ENCODE results near the gene COX7A2. TPM values are rescaled to one million over a fixed set of nuclear protein-coding genes. Genes with fewer than 3 reads are reported as not detected.

The COX7A2 gene
- total RNA-seq, 2 experiments from 2014 or later: 358 to 367 TPM

DNA sequence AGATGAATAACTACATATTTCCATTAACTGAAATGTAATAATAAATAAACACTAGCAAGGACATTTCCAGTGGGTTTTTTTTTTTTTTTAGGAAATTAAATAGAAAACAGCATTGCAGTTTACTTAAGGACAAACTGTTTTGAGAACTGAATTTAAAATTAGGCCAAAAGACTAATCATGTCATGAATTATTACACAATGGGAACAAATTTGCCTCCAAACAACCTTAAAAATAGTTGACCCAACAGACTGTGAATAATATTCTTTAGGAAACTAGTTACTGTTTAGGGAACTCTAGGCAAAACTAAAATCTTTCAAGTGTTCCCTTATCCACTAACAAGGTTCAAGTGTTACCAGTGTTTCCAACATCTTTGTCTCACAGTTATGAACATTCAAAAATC lies 21.3 kb downstream of the COX7A2 start:
- Mint-ChIP-seq H3K4me3 (no peak overlapping the region), H3K9me3 (no peaks in the 10 kb centered on the region), H3K27me3 (peaks cover 21% of the 10 kb centered on the region), H3K36me3 (no peaks in the 10 kb centered on the region), H3K4me1 (peaks cover 4% of the 10 kb centered on the region), H3K27ac (no peak overlapping the region)
- ATAC-seq (ENCODE audit: low read depth): no peak
- POLR2A ChIA-PET: no interaction called here
- DNase-seq: no peak

GRCh38 chr6:75221116-75221515 lies 22.5 kb downstream of the COX7A2 start:
- no peak overlapping the region for H3K4me3 Mint-ChIP-seq
- POLR2A ChIA-PET: no interaction called here

GRCh38 chr6:75220357-75220756 lies 23.2 kb downstream of the COX7A2 start:
- Mint-ChIP-seq H3K36me3 (no peaks in the 10 kb centered on the region), H3K27ac (no peak overlapping the region), H3K9me3 (no peaks in the 10 kb centered on the region), H3K4me1 (no peaks in the 10 kb centered on the region), H3K27me3 (peaks cover 24% of the 10 kb centered on the region), H3K4me3 (no peak overlapping the region)
- POLR2A ChIA-PET: no interaction called here
- DNase-seq: no peak
- ATAC-seq (ENCODE audit: low read depth): no peak

More at GRCh38 chr6:75221116-75221515, 22.5 kb downstream of the COX7A2 start:
- Mint-ChIP-seq H3K4me1 (peaks cover 2% of the 10 kb centered on the region), H3K36me3 (no peaks in the 10 kb centered on the region), H3K27ac (no peak overlapping the region), H3K27me3 (peaks cover 24% of the 10 kb centered on the region), H3K9me3 (no peaks in the 10 kb centered on the region)
- no peak for DNase-seq
- ATAC-seq (ENCODE audit: low read depth): no peak

GRCh38 chr6:75219263-75219662 lies 24.3 kb downstream of the COX7A2 start:
- DNase-seq: no peak
- H3K27me3 Mint-ChIP-seq: peaks cover 22% of the 10 kb centered on the region
- H3K36me3 Mint-ChIP-seq: no peaks in the 10 kb centered on the region
- ATAC-seq (ENCODE audit: low read depth): no peak
- no peak overlapping the region for H3K4me3 Mint-ChIP-seq
- H3K4me1 Mint-ChIP-seq: no peaks in the 10 kb centered on the region
- H3K27ac Mint-ChIP-seq: no peak overlapping the region
- no peaks in the 10 kb centered on the region for H3K9me3 Mint-ChIP-seq
- POLR2A ChIA-PET: no interaction called here

DNA sequence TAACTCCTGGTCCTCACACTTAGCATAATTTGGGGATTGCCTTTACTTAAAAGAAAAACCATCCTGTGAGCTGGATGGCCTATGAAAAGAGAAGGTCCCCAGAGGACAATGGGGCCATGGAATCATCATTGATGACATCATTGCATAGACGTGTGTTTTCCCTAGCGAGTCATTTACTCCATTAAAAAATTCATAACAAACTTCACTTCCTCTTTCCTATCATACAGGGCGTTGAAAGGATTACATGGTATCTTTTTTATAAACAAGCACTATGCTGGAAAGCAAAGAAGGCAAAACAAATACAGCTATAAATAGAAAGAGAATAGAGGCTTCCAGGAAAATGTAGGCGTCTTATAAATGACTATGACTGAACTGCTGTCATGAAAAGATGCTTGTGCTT lies 26.4 kb downstream of the COX7A2 start:
- Mint-ChIP-seq H3K36me3 (no peaks in the 10 kb centered on the region), H3K27me3 (peaks cover 23% of the 10 kb centered on the region), H3K27ac (no peak overlapping the region), H3K9me3 (no peaks in the 10 kb centered on the region), H3K4me1 (no peaks in the 10 kb centered on the region), H3K4me3 (no peak overlapping the region)
- no peak for DNase-seq
- POLR2A ChIA-PET: no interaction called here
- ATAC-seq (ENCODE audit: low read depth): no peak

DNA sequence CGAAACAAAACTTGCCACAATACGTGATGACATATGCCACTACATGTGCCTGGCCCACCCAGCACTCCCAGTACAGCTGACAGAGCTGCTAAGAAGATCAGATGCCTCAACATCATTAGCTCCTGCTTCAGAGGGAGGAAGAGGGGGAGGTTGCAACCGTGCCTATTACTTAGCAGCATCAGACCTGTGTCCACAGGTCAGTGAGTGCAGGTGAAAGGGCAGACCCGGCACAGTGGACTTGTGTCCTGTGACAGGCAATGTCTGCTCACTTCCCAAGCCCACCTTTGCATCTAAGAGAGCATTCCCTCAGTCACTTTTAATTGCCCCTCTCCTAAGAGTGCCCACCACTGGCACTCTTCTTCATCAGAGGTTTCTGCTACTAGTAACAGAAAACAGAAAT lies 28.3 kb downstream of the COX7A2 start:
- POLR2A ChIA-PET: no interaction called here
- H3K4me3 Mint-ChIP-seq: no peak overlapping the region
- no peak for ATAC-seq (ENCODE audit: low read depth)
- no peaks in the 10 kb centered on the region for H3K9me3 Mint-ChIP-seq
- peaks cover 25% of the 10 kb centered on the region for H3K27me3 Mint-ChIP-seq
- H3K36me3 Mint-ChIP-seq: no peaks in the 10 kb centered on the region
- H3K4me1 Mint-ChIP-seq: no peaks in the 10 kb centered on the region
- H3K27ac Mint-ChIP-seq: no peak overlapping the region
- no peak for DNase-seq

DNA sequence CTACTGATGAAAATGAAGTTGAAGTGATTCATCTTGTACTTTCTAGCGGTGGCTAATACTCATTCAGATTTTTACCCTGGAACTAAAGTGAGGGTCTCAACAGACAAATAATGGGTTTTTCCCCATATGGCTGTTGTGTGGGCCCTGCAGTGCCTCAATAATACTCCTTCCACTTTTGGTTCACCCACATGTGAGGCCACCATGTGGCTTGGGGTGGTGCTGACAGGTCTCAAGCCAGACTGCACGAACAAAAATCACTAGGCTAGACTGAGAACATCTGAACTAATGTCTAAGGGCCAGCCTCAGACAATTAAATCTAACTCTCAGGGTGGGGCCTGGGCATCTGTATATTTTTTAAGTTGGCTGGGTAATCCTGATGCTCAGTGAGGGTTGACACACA lies 29.9 kb downstream of the COX7A2 start:
- ATAC-seq (ENCODE audit: low read depth): no peak
- no peaks in the 10 kb centered on the region for H3K36me3 Mint-ChIP-seq

GRCh38 chr6:75213112-75213511 lies 30.5 kb downstream of the COX7A2 start:
- Mint-ChIP-seq H3K27me3 (peaks cover 30% of the 10 kb centered on the region), H3K4me1 (peaks cover 8% of the 10 kb centered on the region), H3K4me3 (no peak overlapping the region), H3K36me3 (peaks cover under 1% of the 10 kb centered on the region), H3K9me3 (no peaks in the 10 kb centered on the region), H3K27ac (no peak overlapping the region)
- POLR2A ChIA-PET: no interaction called here
- DNase-seq (no peak), ATAC-seq (ENCODE audit: low read depth) (no peak)

More for the DNA sequence above, 29.9 kb downstream of the COX7A2 start:
- POLR2A ChIA-PET: no interaction called here
- no peaks in the 10 kb centered on the region for H3K9me3 Mint-ChIP-seq
- H3K27ac Mint-ChIP-seq: no peak overlapping the region
- peaks cover 5% of the 10 kb centered on the region for H3K4me1 Mint-ChIP-seq
- DNase-seq: no peak
- H3K4me3 Mint-ChIP-seq: no peak overlapping the region
- H3K27me3 Mint-ChIP-seq: peaks cover 26% of the 10 kb centered on the region

GRCh38 chr6:75211920-75212590 lies 31.5 kb downstream of the COX7A2 start:
- no peak overlapping the region for H3K4me3 Mint-ChIP-seq
- no peaks in the 10 kb centered on the region for H3K9me3 Mint-ChIP-seq
- POLR2A ChIA-PET: no interaction called here
- H3K36me3 Mint-ChIP-seq: peaks cover 1% of the 10 kb centered on the region
- H3K27ac Mint-ChIP-seq: no peak overlapping the region
- DNase-seq: no peak
- peaks cover 18% of the 10 kb centered on the region for H3K4me1 Mint-ChIP-seq
- peaks cover 33% of the 10 kb centered on the region for H3K27me3 Mint-ChIP-seq
- ATAC-seq (ENCODE audit: low read depth): no peak

GRCh38 chr6:75210885-75211739 lies 32.5 kb downstream of the COX7A2 start:
- POLR2A ChIA-PET: no interaction called here
- no peak overlapping the region for H3K4me3 Mint-ChIP-seq
- DNase-seq (no peak), ATAC-seq (ENCODE audit: low read depth) (no peak)
- H3K9me3 Mint-ChIP-seq: no peaks in the 10 kb centered on the region
- no peak overlapping the region for H3K27ac Mint-ChIP-seq
- H3K4me1 Mint-ChIP-seq: peaks cover 26% of the 10 kb centered on the region
- peaks cover 1% of the 10 kb centered on the region for H3K36me3 Mint-ChIP-seq
- H3K27me3 Mint-ChIP-seq: peaks cover 42% of the 10 kb centered on the region

- ATAC-seq (ENCODE audit: low read depth) (no peak), DNase-seq (no peak)
- Mint-ChIP-seq H3K27me3 (peaks cover 60% of the 10 kb centered on the region), H3K36me3 (peaks cover 1% of the 10 kb centered on the region), H3K4me1 (peaks cover 40% of the 10 kb centered on the region), H3K9me3 (no peaks in the 10 kb centered on the region), H3K27ac (no peak overlapping the region), H3K4me3 (peak overlapping the region; percentile 57)
- POLR2A ChIA-PET: no interaction called here
These were observed 34.3 kb downstream of the COX7A2 start for GRCh38 chr6:75209184-75209723.

DNA sequence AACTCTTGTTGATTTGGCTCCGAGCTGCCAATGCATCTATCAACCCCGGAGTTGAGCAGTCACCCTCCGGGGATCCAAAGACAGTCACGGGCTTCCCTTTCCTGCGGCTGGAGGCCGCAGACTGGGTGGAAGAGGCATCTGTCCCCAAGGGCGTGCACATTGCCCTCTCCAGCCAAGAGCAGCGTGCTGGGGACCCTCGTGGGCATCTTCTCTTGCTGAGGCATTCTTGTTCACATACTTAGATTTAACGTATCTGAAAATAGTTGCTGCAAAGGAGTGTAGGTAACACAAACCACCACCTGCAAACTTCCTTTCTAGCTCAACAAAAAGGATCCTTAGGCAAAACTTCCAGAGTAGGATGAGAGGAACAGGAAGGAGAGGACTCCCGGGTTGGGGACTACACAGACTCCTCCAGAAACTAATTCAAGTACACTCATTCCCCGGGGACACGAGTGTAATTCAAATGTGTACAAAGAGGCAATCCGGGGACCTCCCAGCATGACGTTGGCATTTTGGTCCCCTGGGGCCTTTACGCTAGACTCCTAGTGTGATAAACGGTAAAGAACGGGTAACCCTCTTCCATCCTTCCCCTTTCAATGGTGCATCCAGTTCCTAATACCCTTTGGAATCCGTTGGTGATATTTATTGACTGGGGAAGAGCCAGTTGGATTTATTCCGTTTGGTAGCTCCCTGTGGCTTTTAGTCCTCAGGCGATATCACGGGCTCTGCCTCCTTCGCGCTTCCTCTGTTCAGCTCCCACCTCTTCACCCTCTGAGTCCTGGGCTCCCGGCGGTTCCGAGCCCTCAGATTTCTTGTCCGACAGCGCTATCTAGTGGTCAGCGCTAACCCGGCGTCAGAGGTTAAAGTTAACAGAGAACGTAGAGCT lies 35.1 kb downstream of the COX7A2 start:
- Mint-ChIP-seq H3K9me3 (no peaks in the 10 kb centered on the region), H3K27ac (no peak overlapping the region), H3K4me3 (peak overlapping the region; percentile 57), H3K27me3 (peaks cover 64% of the 10 kb centered on the region), H3K36me3 (peaks cover 1% of the 10 kb centered on the region), H3K4me1 (peaks cover 43% of the 10 kb centered on the region)
- ATAC-seq (ENCODE audit: low read depth) (peak; percentile 80), DNase-seq (peak; percentile 78)
- POLR2A ChIA-PET: no interaction called here
